ENCODE results near the gene CROT. TPM values are rescaled to one million over a fixed set of nuclear protein-coding genes. Genes with fewer than 3 reads are reported as not detected.

The CROT gene
- total RNA-seq, 1 donor from 2014 or later, result 7.2 TPM

GRCh38 chr7:87413951-87414793 lies 68.7 kb downstream of the CROT start:
- DNase-seq (ENCODE audit: low read depth, low spot score), result no peak

GRCh38 chr7:87414794-87415188 lies 69.3 kb downstream of the CROT start:
- DNase-seq (ENCODE audit: low read depth, low spot score), result no peak

GRCh38 chr7:87416682-87417587 lies 71.5 kb downstream of the CROT start:
- peak; percentile 7 for DNase-seq (ENCODE audit: low read depth, low spot score)

GRCh38 chr7:87420173-87420572 lies 74.7 kb downstream of the CROT start:
- no peak for DNase-seq (ENCODE audit: low read depth, low spot score)

- DNase-seq (ENCODE audit: low read depth, low spot score), result no peak
These were observed 78.6 kb downstream of the CROT start for GRCh38 chr7:87424075-87424474.

- DNase-seq (ENCODE audit: low read depth, low spot score), result no peak
These were observed 80.7 kb downstream of the CROT start for GRCh38 chr7:87426160-87426559.

GRCh38 chr7:87427288-87427687 lies 81.8 kb downstream of the CROT start:
- no peak for DNase-seq (ENCODE audit: low read depth, low spot score)

GRCh38 chr7:87432536-87432935 lies 87.1 kb downstream of the CROT start:
- no peak for DNase-seq (ENCODE audit: low read depth, low spot score)

GRCh38 chr7:87435546-87435945 lies 90.1 kb downstream of the CROT start:
- no peak for DNase-seq (ENCODE audit: low read depth, low spot score)

GRCh38 chr7:87445897-87446296 lies 100.4 kb downstream of the CROT start:
- DNase-seq (ENCODE audit: low read depth, low spot score), result no peak

GRCh38 chr7:87447116-87447635 lies 101.7 kb downstream of the CROT start:
- no peak for DNase-seq (ENCODE audit: low read depth, low spot score)

GRCh38 chr7:87448388-87448787 lies 102.9 kb downstream of the CROT start:
- no peak for DNase-seq (ENCODE audit: low read depth, low spot score)

Other genes starting within 250 kb of the CROT start
- gene DMTF1, start 193.2 kb upstream of the CROT start, total RNA-seq, result 36.3 and 57.2 TPM in 2 replicates
- 32.6 and 33.6 TPM in 2 replicates for gene TMEM243, start 125.9 kb upstream of the CROT start, total RNA-seq
- gene ABCB4, start 130.0 kb downstream of the CROT start, total RNA-seq, result 0.11 TPM in 1 of 2 replicates, not detected in the other